Loucy (cell line): ENCODE measurements around the gene RNASE12.

Experiments used
- H2AFZ ChIP-seq: fragments of 200-600 bp; sonication (generic); 2 replicates; pipeline ENCODE4 v1.6.0; 2016; ENCODE audit warnings: antibody characterized with exemption, mild to moderate bottlenecking, low read length, moderate library complexity
- H3F3A ChIP-seq: fragments of 200-600 bp; 2 replicates; pipeline ENCODE4 v1.6.0; 2016; ENCODE audit warnings: antibody characterized with exemption, low read depth, mild to moderate bottlenecking
- H3K27me3 ChIP-seq: fragments of 200-600 bp; sonication (generic); 2 replicates; pipeline ENCODE4 v1.6.1; 2014; ENCODE audit warnings: low read length, mild to moderate bottlenecking; ENCODE audit not compliant: insufficient read depth, poor library complexity, severe bottlenecking
- H3K36me3 ChIP-seq: fragments of 200-600 bp; sonication (generic); 2 replicates; pipeline ENCODE4 v1.6.1; 2016; ENCODE audit warnings: low read length; ENCODE audit not compliant: insufficient read depth
- H3K4me1 ChIP-seq: fragments of 200-600 bp; sonication (generic); 2 replicates; pipeline ENCODE4 v1.5.1; 2014; ENCODE audit warnings: low read length, mild to moderate bottlenecking; ENCODE audit not compliant: insufficient read depth, poor library complexity, severe bottlenecking
- H3K4me2 ChIP-seq: fragments of 200-600 bp; sonication (generic); 2 replicates; pipeline ENCODE4 v1.6.0; 2014; ENCODE audit warnings: antibody characterized with exemption, low read length, low read depth, mild to moderate bottlenecking; ENCODE audit not compliant: poor library complexity, severe bottlenecking
- H3K4me3 ChIP-seq: fragments of 200-600 bp; sonication (generic); 2 replicates; pipeline ENCODE4 v1.5.1; 2014; ENCODE audit warnings: low read length, mild to moderate bottlenecking, mixed read lengths; ENCODE audit not compliant: poor library complexity, severe bottlenecking
- H3K79me2 ChIP-seq: fragments of 200-600 bp; sonication (generic); 2 replicates; pipeline ENCODE4 v1.6.1; 2014; ENCODE audit warnings: low read length; ENCODE audit not compliant: insufficient read depth
- H3K9ac ChIP-seq: fragments of 200-600 bp; sonication (generic); 2 replicates; pipeline ENCODE4 v1.6.0; 2014; ENCODE audit warnings: mild to moderate bottlenecking, low read depth, low read length, moderate library complexity; ENCODE audit not compliant: poor library complexity, severe bottlenecking
- H3K9me2 ChIP-seq: fragments of 200-600 bp; sonication (generic); replicated peaks from 2 replicates; pipeline ENCODE4 v1.6.1; 2016; ENCODE audit warnings: low read depth, low read length, mixed read lengths
- H3K9me3 ChIP-seq: fragments of 200-600 bp; sonication (generic); 2 replicates; pipeline ENCODE4 v1.6.1; 2014; ENCODE audit warnings: mild to moderate bottlenecking, antibody characterized with exemption, low read length, low read depth; ENCODE audit not compliant: insufficient read depth
- H4K20me1 ChIP-seq: fragments of 200-600 bp; sonication (generic); 2 replicates; pipeline ENCODE4 v1.6.0; 2014; ENCODE audit warnings: antibody characterized with exemption, low read length, mild to moderate bottlenecking; ENCODE audit not compliant: insufficient read depth, poor library complexity, severe bottlenecking
- CTCF ChIP-seq: fragments of 200-600 bp; sonication (generic); conservative IDR thresholded peaks from 2 replicates; pipeline ENCODE4 v1.5.1; 2014; ENCODE audit warnings: mild to moderate bottlenecking, antibody characterized with exemption, low read length
- EZH2phosphoT487 ChIP-seq: fragments of 200-600 bp; IDR thresholded peaks from 2 replicates; pipeline ENCODE4 v1.6.1; 2018; ENCODE audit warnings: antibody characterized with exemption, mild to moderate bottlenecking, moderate library complexity, borderline replicate concordance

Gene RNASE12

DNA sequence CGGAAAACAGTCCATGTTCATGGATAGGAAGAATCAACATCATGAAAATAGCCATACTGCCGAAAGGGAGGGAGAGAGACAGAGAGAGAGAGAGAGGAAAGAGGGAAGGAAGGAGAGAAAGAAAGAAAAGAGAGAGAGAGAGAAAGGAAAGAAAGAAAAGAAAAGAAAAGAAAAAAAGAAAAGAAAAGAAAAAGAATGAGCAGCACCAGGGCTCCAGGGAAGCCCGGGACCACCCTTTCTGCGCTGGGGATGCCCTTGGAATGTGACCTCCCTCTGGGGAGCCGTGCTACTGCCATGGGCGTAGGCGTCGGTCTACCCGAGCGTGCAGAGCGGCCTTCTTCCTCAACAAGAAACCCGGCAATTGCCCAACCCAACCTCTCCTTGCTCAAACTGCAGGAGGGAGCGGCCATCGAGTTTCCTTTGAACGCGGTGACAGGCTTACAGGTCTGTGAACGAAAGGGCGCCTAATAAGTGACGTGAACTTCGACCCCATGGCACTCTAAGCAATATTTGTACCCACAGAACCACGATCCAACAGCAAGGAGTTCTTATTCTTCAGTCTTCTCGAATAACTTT is 33.4 kb upstream of the RNASE12 start:
- no peaks in the 10 kb centered on the region for H3K27me3 ChIP-seq
- H3K9me3 ChIP-seq: no peaks in the 10 kb centered on the region
- H3K4me3 ChIP-seq: no peak overlapping the region
- no peak overlapping the region for H3K9ac ChIP-seq
- no peaks in the 10 kb centered on the region for H3F3A ChIP-seq
- peaks cover 6% of the 10 kb centered on the region for H3K4me1 ChIP-seq
- no peaks in the 10 kb centered on the region for H3K36me3 ChIP-seq
- no peaks in the 10 kb centered on the region for H3K79me2 ChIP-seq
- no peaks in the 10 kb centered on the region for H3K9me2 ChIP-seq
- H2AFZ ChIP-seq: no peak overlapping the region
- H3K4me2 ChIP-seq: no peak overlapping the region
- H4K20me1 ChIP-seq: no peaks in the 10 kb centered on the region
- no peak for TF ChIP-seq CTCF
- TF ChIP-seq EZH2phosphoT487: no peak

GRCh38 chr14:20623798-20624197 is 32.6 kb upstream of the RNASE12 start:
- no peak overlapping the region for H3K4me3 ChIP-seq
- H3K27me3 ChIP-seq: no peaks in the 10 kb centered on the region
- TF ChIP-seq CTCF (no peak), EZH2phosphoT487 (no peak)
- no peaks in the 10 kb centered on the region for H3K9me3 ChIP-seq
- H4K20me1 ChIP-seq: no peaks in the 10 kb centered on the region
- peaks cover 6% of the 10 kb centered on the region for H3K4me1 ChIP-seq
- no peaks in the 10 kb centered on the region for H3K36me3 ChIP-seq
- no peak overlapping the region for H3K4me2 ChIP-seq
- H2AFZ ChIP-seq: peak overlapping the region; percentile 47
- H3K79me2 ChIP-seq: no peaks in the 10 kb centered on the region
- H3K9me2 ChIP-seq: no peaks in the 10 kb centered on the region
- H3K9ac ChIP-seq: no peak overlapping the region
- no peaks in the 10 kb centered on the region for H3F3A ChIP-seq

DNA sequence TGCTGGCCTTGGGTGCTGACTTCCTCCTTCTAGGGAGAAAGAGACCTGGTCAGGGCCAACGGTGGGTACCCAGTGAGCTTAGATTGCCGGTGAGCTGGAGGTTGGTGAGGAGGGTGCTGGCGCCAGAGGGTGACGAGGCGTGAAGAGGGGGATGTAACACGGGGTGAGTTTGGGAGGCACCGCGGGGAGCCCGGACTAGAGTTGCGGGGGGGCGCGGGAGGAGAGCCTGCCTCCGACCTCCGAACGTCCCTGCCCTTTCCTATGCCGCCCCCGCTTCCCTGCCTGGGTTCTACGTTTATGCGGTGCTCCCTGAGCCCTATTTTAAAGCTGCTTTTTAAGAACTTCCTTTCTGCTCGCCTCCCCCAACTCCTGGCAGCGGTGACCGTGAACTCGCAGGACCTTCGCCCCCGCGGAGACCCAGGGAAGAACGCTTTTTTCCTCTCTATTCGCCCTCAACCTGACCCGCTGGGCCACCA is 31.7 kb upstream of the RNASE12 start:
- no peaks in the 10 kb centered on the region for H3K9me2 ChIP-seq
- H3K4me1 ChIP-seq: peaks cover 14% of the 10 kb centered on the region
- H4K20me1 ChIP-seq: no peaks in the 10 kb centered on the region
- H3K36me3 ChIP-seq: no peaks in the 10 kb centered on the region
- no peaks in the 10 kb centered on the region for H3K27me3 ChIP-seq
- no peaks in the 10 kb centered on the region for H3F3A ChIP-seq
- H3K79me2 ChIP-seq: no peaks in the 10 kb centered on the region
- no peaks in the 10 kb centered on the region for H3K9me3 ChIP-seq
- no peak overlapping the region for H3K4me2 ChIP-seq
- H3K4me3 ChIP-seq: no peak overlapping the region
- H3K9ac ChIP-seq: no peak overlapping the region
- no peak overlapping the region for H2AFZ ChIP-seq
- TF ChIP-seq CTCF (no peak), EZH2phosphoT487 (no peak)
